HG03135 (cell line): ENCODE data around the gene ZNF823.
"Not testable (repeated sequence)": the region's sequence is repeated elsewhere in the genome, so short reads cannot be mapped to it uniquely, and the experiment has no call there.

Experiments
- ATAC-seq: cut with Tn5 transposase; IDR thresholded peaks from one replicate; pipeline ENCODE4 v1.9.1; 2021; ENCODE audit warnings: mild to moderate bottlenecking, moderate library complexity; ENCODE audit not compliant: unreplicated experiment

Gene ZNF823

GRCh38 chr19:11684987-11685675, 53.6 kb downstream of the ZNF823 start:
- ATAC-seq: no peak

- no peak for ATAC-seq
These were observed 58.0 kb downstream of the ZNF823 start for GRCh38 chr19:11680689-11681302.

- no peak for ATAC-seq
These were observed 60.2 kb downstream of the ZNF823 start for GRCh38 chr19:11678504-11678903.

- ATAC-seq: not testable (repeated sequence)
These were observed 61.8 kb downstream of the ZNF823 start for GRCh38 chr19:11676661-11677600.

- ATAC-seq: no peak
These were observed 63.2 kb downstream of the ZNF823 start for GRCh38 chr19:11675569-11675968.

GRCh38 chr19:11674067-11674492, 64.7 kb downstream of the ZNF823 start:
- ATAC-seq: no peak

GRCh38 chr19:11673608-11674041, 65.1 kb downstream of the ZNF823 start:
- ATAC-seq: no peak
